Vagina (tissue), 2 donors: ENCODE results near the gene GAS7. TPM values are rescaled to one million over a fixed set of nuclear protein-coding genes. Genes with fewer than 3 reads are reported as not detected.
"Not testable (repeated sequence)": the region's sequence is repeated elsewhere in the genome, so short reads cannot be mapped to it uniquely, and the experiment has no call there.

Source experiments
- DNase-seq, 2 donors: peaks; one replicate each; pipeline ENCODE4 v3.0.0-alpha.2; 2017; ENCODE audit errors: extremely low spot score in 2 of 2
- H3K27ac ChIP-seq: fragments of 200-600 bp; sonication (generic); one replicate; pipeline ENCODE4 v1.5.1; 2019
- H3K27me3 ChIP-seq: fragments of 200-600 bp; sonication (generic); one replicate; pipeline ENCODE4 v1.5.1; 2019
- H3K36me3 ChIP-seq, 2 donors: fragments of 200-600 bp; sonication (generic); one replicate each; pipeline ENCODE4 v1.5.1; 2017 to 2019
- H3K4me1 ChIP-seq: fragments of 200-600 bp; sonication (generic); one replicate; pipeline ENCODE4 v1.5.1; 2019
- H3K4me3 ChIP-seq, 2 donors: fragments of 200-600 bp; sonication (generic); 1 replicate in 1 of 2; 2 replicates in 1 of 2; pipeline ENCODE4 v1.5.1; 2016 to 2019
- H3K9me3 ChIP-seq: fragments of 200-600 bp; sonication (generic); one replicate; pipeline ENCODE4 v1.5.1; 2019
- CTCF ChIP-seq, 3 experiments: fragments of 450-650 bp in 2 of 3; fragments of 200-600 bp in 1 of 3; sonication (generic) in 1 of 3; IDR thresholded peaks; one replicate each; pipeline ENCODE4 v1.5.1; 2017 to 2019; ENCODE audit warnings: antibody characterized with exemption in 3 of 3, mild to moderate bottlenecking in 2 of 3, moderate library complexity in 2 of 3
- POLR2A ChIP-seq, 2 donors: fragments of 450-650 bp; IDR thresholded peaks; one replicate each; pipeline ENCODE4 v1.6.1; 2017; ENCODE audit warnings: antibody characterized with exemption in 2 of 2, mild to moderate bottlenecking in 2 of 2, moderate library complexity in 2 of 2
- POLR2AphosphoS5 ChIP-seq, 2 donors: sonication (generic); formaldehyde crosslinking; IDR thresholded peaks; one replicate each; pipeline ENCODE4 v1.9.0; 2017; ENCODE audit warnings: antibody characterized with exemption in 2 of 2, mild to moderate bottlenecking in 2 of 2, low read depth in 1 of 2; ENCODE audit not compliant: insufficient read depth in 1 of 2
- intact Hi-C: fragments of 100-400 bp; cut with DNase I; formaldehyde crosslinking; loops from one replicate; pipeline ENCODE4 v1.15.1; 2023
- total RNA-seq: library from RNA; depleted of rRNA; stranded (reverse); fragments of >200 nt; gene quantifications from one replicate; pipeline ENCODE4 v1.2.3, GENCODE V29; 2016

GAS7 gene
- total RNA-seq, 1 donor from 2014 or later, result 47.1 TPM

- no peaks in the 10 kb centered on the region for H3K4me1 ChIP-seq
These were observed 276.2 kb downstream of the GAS7 start for GRCh38 chr17:9922012-9922848.

DNA sequence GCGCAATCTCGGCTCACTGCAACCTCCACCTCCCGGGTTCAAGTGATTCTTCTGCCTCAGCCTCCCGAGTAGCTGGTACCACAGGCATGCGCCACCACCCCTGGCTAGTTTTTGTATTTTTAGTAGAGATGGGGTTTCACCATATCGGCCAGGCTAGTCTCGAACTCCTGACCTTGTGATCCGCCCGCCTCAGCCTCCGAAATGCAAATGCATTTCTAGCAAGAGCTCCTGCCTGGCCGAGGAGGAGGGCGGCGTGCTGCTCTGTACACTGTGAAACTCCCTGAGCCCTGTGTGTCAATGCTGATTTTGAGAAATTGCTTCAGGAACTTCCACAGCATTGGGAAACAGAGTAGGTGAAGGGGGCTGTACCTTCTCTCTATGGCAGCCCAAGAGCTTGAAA lies 277.2 kb downstream of the GAS7 start:
- not testable (repeated sequence) for H3K27me3 ChIP-seq, H3K4me3 ChIP-seq, H3K9me3 ChIP-seq, DNase-seq, H3K27ac ChIP-seq, H3K4me1 ChIP-seq
- peaks cover 0 to 28% of the 10 kb centered on the region in 2 donors for H3K36me3 ChIP-seq
- intact Hi-C loops, result loop anchor here (5.0 kb wide), 1 partner anchor 696 kb away; no protein-coding TSS in a partner anchor

More at GRCh38 chr17:9922012-9922848, 276.2 kb downstream of the GAS7 start:
- Histone ChIP-seq H3K36me3 (peaks cover 0 to 21% of the 10 kb centered on the region in 2 donors), H3K27ac (no peak overlapping the region), H3K9me3 (no peaks in the 10 kb centered on the region), H3K4me3 (no peak overlapping the region), H3K27me3 (no peaks in the 10 kb centered on the region)
- TF ChIP-seq POLR2AphosphoS5 (IDR thresholded peaks at IDR 0.05; ENCODE audit: insufficient read depth in 1 of 2, low read depth in 1 of 2) (no peak), POLR2A (IDR thresholded peaks at IDR 0.05) (no peak), CTCF (IDR thresholded peaks at IDR 0.05) (no peak)
- intact Hi-C loops, result loop anchor here (5.0 kb wide), 1 partner anchor 695 kb away; no protein-coding TSS in a partner anchor
- DNase-seq, result no peak

DNA sequence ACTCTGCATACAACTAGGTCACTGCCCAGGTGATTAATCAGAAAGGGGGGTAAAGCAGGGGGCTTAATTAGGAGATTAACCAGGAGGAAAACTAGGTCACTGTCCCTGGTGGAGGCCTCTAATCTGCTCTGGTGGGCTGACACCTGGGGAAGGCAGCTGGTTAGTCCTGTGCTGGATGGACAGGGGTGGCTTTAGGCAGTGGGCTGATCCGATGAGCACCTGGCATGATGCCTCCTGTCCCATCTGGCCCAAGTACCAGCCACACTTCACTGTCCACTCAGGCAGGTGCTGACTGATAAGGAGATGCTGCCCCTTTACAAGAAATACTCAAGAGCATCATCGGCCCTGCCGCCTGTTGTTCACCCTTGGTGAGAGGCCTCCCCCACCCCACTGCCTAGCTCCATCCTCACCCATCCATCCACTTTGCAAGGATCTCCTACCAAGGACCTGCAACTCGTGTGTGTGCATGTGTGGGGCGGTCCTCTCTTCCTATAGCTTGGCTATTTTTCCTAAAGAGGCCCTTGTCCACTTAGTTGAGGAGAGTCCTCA lies 279.5 kb downstream of the GAS7 start:
- peaks cover 0 to 41% of the 10 kb centered on the region in 2 donors for H3K36me3 ChIP-seq
- no peaks in the 10 kb centered on the region for H3K27me3 ChIP-seq
- no peaks in the 10 kb centered on the region for H3K9me3 ChIP-seq
- intact Hi-C loops, result no loop called here
- H3K4me3 ChIP-seq, result no peak overlapping the region
- TF ChIP-seq CTCF (IDR thresholded peaks at IDR 0.05) (no peak), POLR2A (IDR thresholded peaks at IDR 0.05) (no peak), POLR2AphosphoS5 (IDR thresholded peaks at IDR 0.05; ENCODE audit: insufficient read depth in 1 of 2, low read depth in 1 of 2) (no peak)
- no peaks in the 10 kb centered on the region for H3K4me1 ChIP-seq
- DNase-seq, result no peak
- H3K27ac ChIP-seq, result no peak overlapping the region

DNA sequence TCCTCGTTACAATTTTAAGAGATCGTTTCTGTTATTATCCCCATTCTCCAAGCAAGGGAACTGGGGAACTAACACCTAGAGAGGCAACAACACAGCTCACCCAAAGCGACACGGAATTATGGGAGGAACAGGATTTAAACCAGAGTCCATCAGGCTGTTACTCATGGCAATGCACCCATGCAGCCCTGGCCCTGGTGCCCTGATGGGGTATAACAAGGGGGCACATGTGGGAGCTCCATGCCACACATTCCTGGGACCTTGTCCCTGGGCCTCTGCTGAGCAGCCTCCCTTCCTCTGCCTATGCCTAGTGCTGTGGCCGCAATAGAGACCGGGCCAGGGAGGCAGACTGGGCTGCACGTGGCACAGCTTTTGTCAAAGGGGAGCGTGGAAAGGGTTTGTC lies 280.1 kb downstream of the GAS7 start:
- no peak for TF ChIP-seq CTCF (IDR thresholded peaks at IDR 0.05)
- no peak for TF ChIP-seq POLR2AphosphoS5 (IDR thresholded peaks at IDR 0.05; ENCODE audit: insufficient read depth in 1 of 2, low read depth in 1 of 2)
- no peak for TF ChIP-seq POLR2A (IDR thresholded peaks at IDR 0.05)
- Histone ChIP-seq H3K27me3 (no peaks in the 10 kb centered on the region), H3K9me3 (no peaks in the 10 kb centered on the region), H3K4me3 (no peak overlapping the region), H3K4me1 (no peaks in the 10 kb centered on the region), H3K27ac (no peak overlapping the region), H3K36me3 (peaks cover 0 to 41% of the 10 kb centered on the region in 2 donors)
- DNase-seq, result no peak
- intact Hi-C loops, result no loop called here

- no peaks in the 10 kb centered on the region for H3K9me3 ChIP-seq
- no peaks in the 10 kb centered on the region for H3K27me3 ChIP-seq
- H3K36me3 ChIP-seq, result peaks cover 0 to 41% of the 10 kb centered on the region in 2 donors
- TF ChIP-seq CTCF (IDR thresholded peaks at IDR 0.05) (no peak), POLR2A (IDR thresholded peaks at IDR 0.05) (no peak), POLR2AphosphoS5 (IDR thresholded peaks at IDR 0.05; ENCODE audit: insufficient read depth in 1 of 2, low read depth in 1 of 2) (no peak)
- H3K4me1 ChIP-seq, result no peaks in the 10 kb centered on the region
- H3K4me3 ChIP-seq, result no peak overlapping the region
- intact Hi-C loops, result no loop called here
- no peak overlapping the region for H3K27ac ChIP-seq
- DNase-seq, result no peak
These were observed 280.6 kb downstream of the GAS7 start for GRCh38 chr17:9917801-9918200.
